ENCODE data around the gene TM7SF3.

The TM7SF3 gene

DNA sequence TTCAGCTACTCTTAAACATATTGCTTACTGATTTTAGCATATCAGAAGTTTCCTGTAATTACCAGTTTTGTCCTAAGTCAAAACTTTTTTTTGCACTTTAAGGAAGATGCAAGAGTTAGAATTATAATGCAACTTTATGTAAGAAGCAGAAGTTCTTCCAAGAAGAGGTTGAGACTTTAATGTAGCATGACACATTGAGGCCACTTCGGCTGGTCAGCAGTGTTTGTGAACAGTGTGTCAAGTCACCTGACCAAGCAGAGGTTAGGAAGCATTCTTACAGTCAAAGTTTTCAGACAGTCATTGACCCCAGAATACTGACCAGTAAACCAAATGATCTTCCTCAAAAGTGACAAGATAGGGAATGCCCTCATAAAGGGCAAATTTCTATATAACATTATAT, 60.7 kb downstream of the TM7SF3 start:
- TF ChIP-seq CTCF (IDR thresholded peaks at IDR 0.05; ENCODE audit: low read depth, low read length): no peak
- no peak overlapping the region for H3K4me3 ChIP-seq (ENCODE audit: low read depth, low read length)

- no peak overlapping the region for H3K4me3 ChIP-seq (ENCODE audit: low read depth, low read length)
- no peak for TF ChIP-seq CTCF (IDR thresholded peaks at IDR 0.05; ENCODE audit: low read depth, low read length)
Observed at GRCh38 chr12:26948309-26948708, 65.9 kb downstream of the TM7SF3 start.

DNA sequence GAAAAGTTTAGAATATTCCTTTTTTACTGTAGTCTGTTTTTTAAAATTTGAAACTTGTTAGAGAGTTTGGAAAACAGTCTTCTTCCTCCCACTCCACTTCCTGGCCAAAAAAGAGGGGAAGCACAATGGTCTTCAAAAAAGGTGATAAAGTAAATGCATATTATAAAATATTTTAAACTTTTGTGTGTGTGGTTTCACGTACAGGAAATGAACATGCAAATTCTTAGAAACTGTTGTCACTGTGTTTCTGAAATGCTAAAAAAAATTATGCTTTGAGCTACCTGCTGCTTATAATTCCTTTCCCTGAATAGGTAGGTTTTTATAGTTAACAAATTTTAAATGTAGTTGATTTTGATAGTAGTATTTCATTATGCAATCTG, 73.0 kb downstream of the TM7SF3 start:
- TF ChIP-seq CTCF (IDR thresholded peaks at IDR 0.05; ENCODE audit: low read depth, low read length): no peak
- no peak overlapping the region for H3K4me3 ChIP-seq (ENCODE audit: low read depth, low read length)

- H3K4me3 ChIP-seq (ENCODE audit: low read depth, low read length): no peak overlapping the region
- TF ChIP-seq CTCF (IDR thresholded peaks at IDR 0.05; ENCODE audit: low read depth, low read length): no peak
Observed at GRCh38 chr12:26940516-26941214, 73.5 kb downstream of the TM7SF3 start.

DNA sequence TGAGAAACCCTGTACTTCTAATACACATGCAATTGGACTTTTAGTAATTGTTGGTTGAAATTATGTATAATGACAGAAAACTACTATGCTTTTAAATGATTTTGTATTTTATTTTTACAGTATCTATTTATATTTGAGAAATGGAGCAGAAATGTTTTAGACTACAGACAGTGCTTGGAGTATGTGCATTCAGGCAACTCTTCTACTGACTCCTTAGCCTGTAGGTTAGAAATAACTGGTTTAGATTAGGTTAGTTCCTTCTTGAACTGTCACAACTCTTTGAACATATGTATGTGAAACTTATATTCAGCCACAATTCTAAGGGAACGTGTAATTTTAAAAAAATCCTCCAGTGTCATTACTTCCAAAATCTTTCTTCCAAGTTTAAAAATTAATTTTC, 74.2 kb downstream of the TM7SF3 start:
- TF ChIP-seq CTCF (IDR thresholded peaks at IDR 0.05; ENCODE audit: low read depth, low read length): no peak

DNA sequence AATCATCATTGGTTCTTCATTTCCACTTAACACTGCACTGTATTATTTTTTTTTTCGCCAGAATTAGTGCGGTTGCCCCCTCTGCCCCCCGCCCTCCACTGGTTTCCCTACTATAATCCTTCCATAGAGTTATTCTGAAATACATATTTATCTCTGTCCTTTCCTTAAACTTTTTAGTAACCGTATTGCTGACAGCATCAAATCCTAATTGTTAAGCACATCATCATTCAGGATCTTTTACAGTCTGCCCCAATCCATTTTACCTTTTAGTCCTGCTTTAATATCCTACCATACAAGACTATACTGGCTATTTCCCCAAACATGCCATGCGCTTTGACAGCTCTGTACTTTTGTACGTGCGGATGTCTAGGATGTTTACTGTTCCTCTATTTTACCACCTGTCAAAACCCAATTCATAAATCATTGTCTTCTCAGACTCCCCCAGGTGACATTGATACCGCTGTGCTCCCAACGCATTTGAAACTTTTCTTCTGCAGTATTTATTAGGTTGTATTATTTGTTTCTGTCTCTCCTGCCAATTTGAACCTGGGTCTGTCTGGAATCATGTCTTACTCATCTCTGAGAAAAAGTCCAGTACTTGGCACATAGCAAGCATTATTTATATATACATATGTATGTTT, 74.9 kb downstream of the TM7SF3 start:
- no peak for TF ChIP-seq CTCF (IDR thresholded peaks at IDR 0.05; ENCODE audit: low read depth, low read length)

More for the DNA sequence above, 74.2 kb downstream of the TM7SF3 start:
- H3K4me3 ChIP-seq (ENCODE audit: low read depth, low read length): peak overlapping the region; percentile 99

GRCh38 chr12:26938701-26939062, 75.5 kb downstream of the TM7SF3 start:
- H3K4me3 ChIP-seq (ENCODE audit: low read depth, low read length): peak overlapping the region; percentile 99
- TF ChIP-seq CTCF (IDR thresholded peaks at IDR 0.05; ENCODE audit: low read depth, low read length): no peak

More for the DNA sequence above, 74.9 kb downstream of the TM7SF3 start:
- H3K4me3 ChIP-seq (ENCODE audit: low read depth, low read length): peak overlapping the region; percentile 99
